Measurements from ENCODE around the gene CLDN15.

CLDN15 gene

GRCh38 chr7:101243646-101244374 lies 6.2 kb upstream of the CLDN15 start:
- no peak for DNase-seq

GRCh38 chr7:101241443-101242349 lies 4.1 kb upstream of the CLDN15 start:
- DNase-seq = no peak

- DNase-seq = no peak
Measured at GRCh38 chr7:101241015-101241363, 3.4 kb upstream of the CLDN15 start.

GRCh38 chr7:101240226-101241014 lies 2.8 kb upstream of the CLDN15 start:
- DNase-seq = no peak

- no peak for DNase-seq
Measured at GRCh38 chr7:101239951-101240220, 2.3 kb upstream of the CLDN15 start.

- DNase-seq = no peak
Measured at GRCh38 chr7:101239191-101239950, 1.8 kb upstream of the CLDN15 start.

GRCh38 chr7:101238226-101239182 lies 902 bp upstream of the CLDN15 start:
- DNase-seq = no peak

GRCh38 chr7:101236292-101236835 lies 1.2 kb downstream of the CLDN15 start:
- DNase-seq = no peak

- DNase-seq = no peak
Measured at GRCh38 chr7:101235522-101235921, 2.1 kb downstream of the CLDN15 start.

- no peak for DNase-seq
Measured at GRCh38 chr7:101235050-101235449, 2.6 kb downstream of the CLDN15 start.

- DNase-seq = no peak
Measured at GRCh38 chr7:101234636-101235035, 3.0 kb downstream of the CLDN15 start.

GRCh38 chr7:101233907-101234547 lies 3.6 kb downstream of the CLDN15 start:
- no peak for DNase-seq

GRCh38 chr7:101232141-101232850 lies 5.3 kb downstream of the CLDN15 start:
- DNase-seq = no peak

GRCh38 chr7:101231644-101232043 lies 6.0 kb downstream of the CLDN15 start:
- DNase-seq = no peak

GRCh38 chr7:101226721-101227120 lies 10.9 kb downstream of the CLDN15 start:
- DNase-seq = no peak

- DNase-seq = no peak
Measured at GRCh38 chr7:101225650-101226049, 12.0 kb downstream of the CLDN15 start.

GRCh38 chr7:101223528-101223927 lies 14.1 kb downstream of the CLDN15 start:
- DNase-seq = no peak

- no peak for DNase-seq
Measured at GRCh38 chr7:101222275-101222830, 15.2 kb downstream of the CLDN15 start.

GRCh38 chr7:101220295-101220694 lies 17.3 kb downstream of the CLDN15 start:
- DNase-seq = no peak

Data from activated naive CD4-positive, alpha-beta T cell treated with anti-CD3 and anti-CD28 coated beads, Interleukin-2, amount 50 U/mL, for 16 hours (primary cell).